Right atrium auricular region (tissue), 2 donors: ENCODE measurements around the gene MLN. TPM values are rescaled to one million over a fixed set of nuclear protein-coding genes. Genes with fewer than 3 reads are reported as not detected.

ENCODE experiments used
- DNase-seq: peaks from one replicate; pipeline ENCODE4 v3.0.0-alpha.2; 2019; ENCODE audit warnings: low spot score
- H3K27ac ChIP-seq, 2 donors: fragments of 200-600 bp; sonication (generic); 1 replicate in 1 of 2; 2 replicates in 1 of 2; pipeline ENCODE4 v1.5.1; 2016 to 2019
- H3K27me3 ChIP-seq, 2 donors: fragments of 200-600 bp; sonication (generic); one replicate each; pipeline versions ENCODE4 v1.5.1 to v1.6.0; 2017 to 2019
- H3K36me3 ChIP-seq: fragments of 200-600 bp; sonication (generic); one replicate; pipeline ENCODE4 v1.5.1; 2016
- H3K4me1 ChIP-seq, 2 donors: fragments of 200-600 bp; sonication (generic); one replicate each; pipeline versions ENCODE4 v1.5.1 to v1.6.0; 2017 to 2019
- H3K4me3 ChIP-seq, 2 donors: fragments of 200-600 bp; sonication (generic); 1 replicate in 1 of 2; 2 replicates in 1 of 2; pipeline ENCODE4 v1.5.1; 2017 to 2019; ENCODE audit warnings: mild to moderate bottlenecking in 1 of 2, moderate library complexity in 1 of 2
- H3K9me3 ChIP-seq, 2 donors: fragments of 200-600 bp; sonication (generic); one replicate each; pipeline ENCODE4 v1.5.1; 2019
- total RNA-seq, 2 donors: library from RNA; depleted of rRNA; stranded (reverse); fragments of >200 nt; gene quantifications; one replicate each; pipeline ENCODE4 v1.1.0, GENCODE V29; 2016
- TF ChIP-seq, protein P1 (sequence below), 2 donors: fragments of 200-600 bp; sonication (generic); IDR thresholded peaks; one replicate each; pipeline ENCODE4 v1.5.1; 2019; ENCODE audit warnings: antibody characterized with exemption in 2 of 2

MLN gene
- total RNA-seq, 2 donors from 2014 or later: not detected

GRCh38 chr6:33759887-33760629 is 43.7 kb downstream of the MLN start:
- peaks cover 0 to 22% of the 10 kb centered on the region in 2 donors for H3K4me1 ChIP-seq
- TF ChIP-seq, protein P1, sequence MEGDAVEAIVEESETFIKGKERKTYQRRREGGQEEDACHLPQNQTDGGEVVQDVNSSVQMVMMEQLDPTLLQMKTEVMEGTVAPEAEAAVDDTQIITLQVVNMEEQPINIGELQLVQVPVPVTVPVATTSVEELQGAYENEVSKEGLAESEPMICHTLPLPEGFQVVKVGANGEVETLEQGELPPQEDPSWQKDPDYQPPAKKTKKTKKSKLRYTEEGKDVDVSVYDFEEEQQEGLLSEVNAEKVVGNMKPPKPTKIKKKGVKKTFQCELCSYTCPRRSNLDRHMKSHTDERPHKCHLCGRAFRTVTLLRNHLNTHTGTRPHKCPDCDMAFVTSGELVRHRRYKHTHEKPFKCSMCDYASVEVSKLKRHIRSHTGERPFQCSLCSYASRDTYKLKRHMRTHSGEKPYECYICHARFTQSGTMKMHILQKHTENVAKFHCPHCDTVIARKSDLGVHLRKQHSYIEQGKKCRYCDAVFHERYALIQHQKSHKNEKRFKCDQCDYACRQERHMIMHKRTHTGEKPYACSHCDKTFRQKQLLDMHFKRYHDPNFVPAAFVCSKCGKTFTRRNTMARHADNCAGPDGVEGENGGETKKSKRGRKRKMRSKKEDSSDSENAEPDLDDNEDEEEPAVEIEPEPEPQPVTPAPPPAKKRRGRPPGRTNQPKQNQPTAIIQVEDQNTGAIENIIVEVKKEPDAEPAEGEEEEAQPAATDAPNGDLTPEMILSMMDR (IDR thresholded peaks at IDR 0.05): no peak
- no peaks in the 10 kb centered on the region for H3K36me3 ChIP-seq
- H3K4me3 ChIP-seq: no peak overlapping the region
- H3K27ac ChIP-seq: no peak overlapping the region
- DNase-seq: no peak
- no peaks in the 10 kb centered on the region for H3K27me3 ChIP-seq
- no peaks in the 10 kb centered on the region for H3K9me3 ChIP-seq

GRCh38 chr6:33758815-33759216 is 45.0 kb downstream of the MLN start:
- TF ChIP-seq, protein P1 (IDR thresholded peaks at IDR 0.05): no peak
- H3K27me3 ChIP-seq: no peaks in the 10 kb centered on the region
- H3K4me3 ChIP-seq: no peak overlapping the region
- no peaks in the 10 kb centered on the region for H3K9me3 ChIP-seq
- no peaks in the 10 kb centered on the region for H3K36me3 ChIP-seq
- H3K4me1 ChIP-seq: peaks cover 0 to 22% of the 10 kb centered on the region in 2 donors
- no peak overlapping the region for H3K27ac ChIP-seq
- DNase-seq: no peak

GRCh38 chr6:33757906-33758305 is 45.9 kb downstream of the MLN start:
- H3K27me3 ChIP-seq: no peaks in the 10 kb centered on the region
- no peak overlapping the region for H3K4me3 ChIP-seq
- no peaks in the 10 kb centered on the region for H3K36me3 ChIP-seq
- no peak for DNase-seq
- no peaks in the 10 kb centered on the region for H3K9me3 ChIP-seq
- peaks cover 0 to 22% of the 10 kb centered on the region in 2 donors for H3K4me1 ChIP-seq
- H3K27ac ChIP-seq: no peak overlapping the region
- TF ChIP-seq, protein P1 (IDR thresholded peaks at IDR 0.05): no peak

- H3K9me3 ChIP-seq: no peaks in the 10 kb centered on the region
- TF ChIP-seq, protein P1 (IDR thresholded peaks at IDR 0.05): no peak
- DNase-seq: no peak
- H3K4me1 ChIP-seq: peaks cover 0 to 18% of the 10 kb centered on the region in 2 donors
- no peak overlapping the region for H3K4me3 ChIP-seq
- H3K27ac ChIP-seq: no peak overlapping the region
- no peaks in the 10 kb centered on the region for H3K27me3 ChIP-seq
- H3K36me3 ChIP-seq: no peaks in the 10 kb centered on the region
These were observed 46.7 kb downstream of the MLN start for GRCh38 chr6:33757113-33757512.

DNA sequence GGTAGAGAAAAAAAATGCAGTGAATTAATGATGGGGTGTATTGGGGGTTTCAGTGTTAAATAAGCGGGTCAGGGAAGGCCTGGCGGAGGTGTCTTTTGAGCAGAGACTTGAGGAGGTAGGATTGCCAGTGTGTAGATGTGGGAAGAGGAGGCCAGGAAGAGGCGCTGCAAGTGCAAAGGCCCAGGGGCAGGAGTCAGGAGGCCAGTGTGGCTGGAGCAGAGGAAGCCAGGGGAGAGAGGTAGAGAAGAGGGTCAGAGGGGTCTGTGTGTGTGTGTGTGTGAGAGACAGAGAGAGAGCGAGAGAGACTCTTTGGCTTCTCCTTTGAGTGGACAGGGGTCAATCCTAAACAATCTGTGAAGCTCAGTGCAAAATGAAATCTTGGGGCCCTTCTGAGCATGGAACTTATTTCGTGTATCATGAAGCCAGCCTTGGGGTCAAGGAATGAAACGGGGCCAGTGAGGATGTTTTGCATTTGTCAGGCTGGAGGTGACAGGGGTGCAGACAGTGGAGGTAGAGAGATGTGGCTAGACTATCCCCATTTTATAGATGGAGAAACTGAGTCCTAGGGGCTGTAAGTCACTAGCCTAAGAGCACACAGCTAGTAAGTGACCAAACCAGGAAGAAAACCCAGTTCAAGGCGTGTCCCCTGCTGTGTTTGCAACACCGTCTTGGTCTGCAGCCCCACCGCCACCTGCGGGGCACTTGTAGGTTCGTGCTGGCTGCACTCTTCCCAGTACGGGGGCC is 47.4 kb downstream of the MLN start:
- no peaks in the 10 kb centered on the region for H3K27me3 ChIP-seq
- no peaks in the 10 kb centered on the region for H3K36me3 ChIP-seq
- no peak for DNase-seq
- TF ChIP-seq, protein P1 (IDR thresholded peaks at IDR 0.05): no peak
- H3K9me3 ChIP-seq: no peaks in the 10 kb centered on the region
- H3K27ac ChIP-seq: no peak overlapping the region
- peaks cover 0 to 17% of the 10 kb centered on the region in 2 donors for H3K4me1 ChIP-seq
- H3K4me3 ChIP-seq: no peak overlapping the region
